Astrocyte of the cerebellum (primary cell): ENCODE measurements around the gene MCIDAS.

Source experiments
- DNase-seq: peaks from one replicate; pipeline ENCODE4 v3.0.0-alpha.2; 2011; ENCODE audit warnings: low read depth
- H3K4me3 ChIP-seq: 2 replicates; pipeline ENCODE4 v1.5.1; 2011; ENCODE audit warnings: mild to moderate bottlenecking, low read depth, low read length, moderate library complexity
- CTCF ChIP-seq: IDR thresholded peaks from 2 replicates; pipeline ENCODE4 v1.5.1; 2012; ENCODE audit warnings: low read length, low read depth, moderate library complexity, mild to moderate bottlenecking; ENCODE audit errors: missing control alignments
- in situ Hi-C: cut with HindIII; loops from 2 replicates; pipeline ENCODE4 v1.10.0; 2017; ENCODE audit warnings: low sequenced_read_pairs

Gene MCIDAS

GRCh38 chr5:55177078-55177477, 50.0 kb downstream of the MCIDAS start:
- no peak for DNase-seq
- no peak overlapping the region for H3K4me3 ChIP-seq
- TF ChIP-seq CTCF, result no peak
- in situ Hi-C loops, result loop anchor here (5.0 kb wide), 1 partner anchor 55 kb away; the partner anchor contains the start of gene CCNO

- DNase-seq, result no peak
- in situ Hi-C loops, result loop anchor here (5.0 kb wide), 1 partner anchor 56 kb away; the partner anchor contains the start of gene CCNO
- peak; percentile 10 for TF ChIP-seq CTCF
- H3K4me3 ChIP-seq, result peak overlapping the region; percentile 31
Observed at GRCh38 chr5:55176176-55176818, 50.8 kb downstream of the MCIDAS start.

GRCh38 chr5:55175781-55176175, 51.3 kb downstream of the MCIDAS start:
- peak overlapping the region; percentile 31 for H3K4me3 ChIP-seq
- in situ Hi-C loops, result loop anchor here (5.0 kb wide), 1 partner anchor 57 kb away; the partner anchor contains the start of gene CCNO
- no peak for DNase-seq
- TF ChIP-seq CTCF, result no peak

GRCh38 chr5:55173687-55174230, 53.4 kb downstream of the MCIDAS start:
- in situ Hi-C loops, result no loop called here
- no peak for TF ChIP-seq CTCF
- H3K4me3 ChIP-seq, result peak overlapping the region; percentile 48
- no peak for DNase-seq

- H3K4me3 ChIP-seq, result peak within 1 kb of the TSS; percentile 48
- no peak for DNase-seq
- TF ChIP-seq CTCF, result no peak
- in situ Hi-C loops, result no loop called here
Observed at GRCh38 chr5:55172937-55173686, 54.0 kb downstream of the MCIDAS start, which contains the start of gene CDC20B. Gene CDC20B (minus strand): TSS chr5:55173177. CDS start chr5:55173000, 177 bp downstream.

- TF ChIP-seq CTCF, result peak; percentile 79
- DNase-seq, result peak; percentile 72
- in situ Hi-C loops, result no loop called here
- H3K4me3 ChIP-seq, result peak overlapping the region; percentile 48
Observed at GRCh38 chr5:55172051-55172899, 54.8 kb downstream of the MCIDAS start.
